Left lung (tissue), 10 donors: ENCODE measurements around the gene EFCC1. TPM values are rescaled to one million over a fixed set of nuclear protein-coding genes. Genes with fewer than 3 reads are reported as not detected.

Experiments used
- ATAC-seq: fragments of 200-7000 bp; cut with Tn5 transposase; one replicate; pipeline ENCODE4 v1.9.1; 2020; ENCODE audit warnings: moderate library complexity
- DNase-seq, 4 donors: peaks; one replicate each; pipeline ENCODE4 v3.0.0-alpha.2; 2013 to 2020
- H3K27ac ChIP-seq, 2 donors: fragments of 200-600 bp; sonication (generic) in 1 of 2; one replicate each; pipeline versions ENCODE4 v1.5.0 to v1.8.0; 2020 to 2021
- H3K27me3 ChIP-seq, 2 donors: fragments of 200-600 bp; sonication (generic) in 1 of 2; one replicate each; pipeline versions ENCODE4 v1.5.0 to v1.8.0; 2020 to 2021
- H3K36me3 ChIP-seq, 2 donors: fragments of 200-600 bp; sonication (generic) in 1 of 2; one replicate each; pipeline versions ENCODE4 v1.5.0 to v1.8.0; 2020 to 2021
- H3K4me1 ChIP-seq, 2 donors: fragments of 200-600 bp; one replicate each; pipeline ENCODE4 v1.8.0; 2021
- H3K4me3 ChIP-seq, 2 donors: fragments of 200-600 bp; sonication (generic) in 1 of 2; one replicate each; pipeline versions ENCODE4 v1.5.0 to v1.8.0; 2020 to 2021; ENCODE audit warnings: mild to moderate bottlenecking in 1 of 2
- H3K9me3 ChIP-seq, 2 donors: fragments of 200-600 bp; sonication (generic) in 1 of 2; one replicate each; pipeline versions ENCODE4 v1.5.0 to v1.8.0; 2020 to 2021
- CTCF ChIP-seq, 2 donors: fragments of 200-600 bp; sonication (generic) in 1 of 2; IDR thresholded peaks; one replicate each; pipeline versions ENCODE4 v1.5.0 to v1.8.0; 2021; ENCODE audit warnings: antibody characterized with exemption in 2 of 2
- intact Hi-C, 2 donors: fragments of 100-400 bp; cut with DNase I; formaldehyde crosslinking; loops; one replicate each; pipeline versions ENCODE4 v1.11.2 to v1.14.2; 2022
- polyA plus RNA-seq, 6 donors: library from polyadenylated mRNA; unstranded; fragments of 120-200 nt; gene quantifications; one replicate each; pipeline ENCODE4 v1.2.1, GENCODE V29; 2013; ENCODE audit not compliant: insufficient read length in 6 of 6
- total RNA-seq, 2 donors: library from RNA; stranded (reverse); fragmentation: NEBNext Ultra II Directional; extraction: Animal tissue kit (Norgen Biotek cat#: 25700); gene quantifications; one replicate each; pipeline ENCODE4 v1.2.1, GENCODE V29; 2021
- donor health status: DM: no; HTN: yes; CAD: no.
- donor health status: DM: no; HTN: no; CAD: no.

Gene EFCC1
- total and polyA plus RNA-seq, 8 donors: 2.7 to 16.8 (median 12.9) TPM

- no peak overlapping the region for H3K27ac ChIP-seq
- H3K27me3 ChIP-seq: peaks cover 0 to 3% of the 10 kb centered on the region in 2 donors
- H3K36me3 ChIP-seq: no peaks in the 10 kb centered on the region
- no peaks in the 10 kb centered on the region for H3K9me3 ChIP-seq
- H3K4me3 ChIP-seq: no peak overlapping the region
- H3K4me1 ChIP-seq: no peaks in the 10 kb centered on the region
- no peak for TF ChIP-seq CTCF (IDR thresholded peaks at IDR 0.05)
- DNase-seq: no peak
- ATAC-seq: peak; percentile 29
- intact Hi-C loops: no loop called here
Observed at GRCh38 chr3:129039271-129040038, 38.4 kb downstream of the EFCC1 start.

- H3K4me3 ChIP-seq: no peak overlapping the region
- ATAC-seq (no peak), DNase-seq (no peak)
- no peaks in the 10 kb centered on the region for H3K36me3 ChIP-seq
- H3K9me3 ChIP-seq: no peaks in the 10 kb centered on the region
- TF ChIP-seq CTCF (IDR thresholded peaks at IDR 0.05): no peak
- H3K27me3 ChIP-seq: peaks cover 0 to 8% of the 10 kb centered on the region in 2 donors
- no peak overlapping the region for H3K27ac ChIP-seq
- H3K4me1 ChIP-seq: no peaks in the 10 kb centered on the region
- intact Hi-C loops: no loop called here
Observed at GRCh38 chr3:129040039-129040336, 38.9 kb downstream of the EFCC1 start.

- Histone ChIP-seq H3K4me1 (peaks cover 0 to 4% of the 10 kb centered on the region in 2 donors), H3K27ac (no peak overlapping the region), H3K4me3 (no peak overlapping the region), H3K27me3 (peaks cover 5 to 15% of the 10 kb centered on the region in 2 donors), H3K36me3 (no peaks in the 10 kb centered on the region), H3K9me3 (no peaks in the 10 kb centered on the region)
- TF ChIP-seq CTCF (IDR thresholded peaks at IDR 0.05): no peak
- DNase-seq (no peak), ATAC-seq (no peak)
- intact Hi-C loops: no loop called here
Observed at GRCh38 chr3:129040579-129041300, 39.6 kb downstream of the EFCC1 start.

GRCh38 chr3:129045675-129046036 is 44.6 kb downstream of the EFCC1 start:
- H3K27me3 ChIP-seq: peaks cover 6 to 36% of the 10 kb centered on the region in 2 donors
- H3K27ac ChIP-seq: no peak overlapping the region
- intact Hi-C loops: no loop called here
- TF ChIP-seq CTCF (IDR thresholded peaks at IDR 0.05): no peak
- H3K36me3 ChIP-seq: no peaks in the 10 kb centered on the region
- ATAC-seq (peak; percentile 91), DNase-seq (no peak)
- peaks cover 0 to 11% of the 10 kb centered on the region in 2 donors for H3K4me1 ChIP-seq
- peak overlapping the region; percentile 5 to 23 for H3K4me3 ChIP-seq
- no peaks in the 10 kb centered on the region for H3K9me3 ChIP-seq

GRCh38 chr3:129046037-129046731 is 45.1 kb downstream of the EFCC1 start:
- H3K36me3 ChIP-seq: no peaks in the 10 kb centered on the region
- peak; percentile 12 for ATAC-seq
- no peak for DNase-seq
- H3K4me3 ChIP-seq: peak overlapping the region; percentile 5 to 23
- intact Hi-C loops: no loop called here
- H3K9me3 ChIP-seq: no peaks in the 10 kb centered on the region
- no peak overlapping the region for H3K27ac ChIP-seq
- H3K27me3 ChIP-seq: peaks cover 6 to 36% of the 10 kb centered on the region in 2 donors
- H3K4me1 ChIP-seq: peaks cover 0 to 11% of the 10 kb centered on the region in 2 donors
- no peak for TF ChIP-seq CTCF (IDR thresholded peaks at IDR 0.05)
